Measurements from ENCODE around the gene KERA.

The KERA gene

DNA sequence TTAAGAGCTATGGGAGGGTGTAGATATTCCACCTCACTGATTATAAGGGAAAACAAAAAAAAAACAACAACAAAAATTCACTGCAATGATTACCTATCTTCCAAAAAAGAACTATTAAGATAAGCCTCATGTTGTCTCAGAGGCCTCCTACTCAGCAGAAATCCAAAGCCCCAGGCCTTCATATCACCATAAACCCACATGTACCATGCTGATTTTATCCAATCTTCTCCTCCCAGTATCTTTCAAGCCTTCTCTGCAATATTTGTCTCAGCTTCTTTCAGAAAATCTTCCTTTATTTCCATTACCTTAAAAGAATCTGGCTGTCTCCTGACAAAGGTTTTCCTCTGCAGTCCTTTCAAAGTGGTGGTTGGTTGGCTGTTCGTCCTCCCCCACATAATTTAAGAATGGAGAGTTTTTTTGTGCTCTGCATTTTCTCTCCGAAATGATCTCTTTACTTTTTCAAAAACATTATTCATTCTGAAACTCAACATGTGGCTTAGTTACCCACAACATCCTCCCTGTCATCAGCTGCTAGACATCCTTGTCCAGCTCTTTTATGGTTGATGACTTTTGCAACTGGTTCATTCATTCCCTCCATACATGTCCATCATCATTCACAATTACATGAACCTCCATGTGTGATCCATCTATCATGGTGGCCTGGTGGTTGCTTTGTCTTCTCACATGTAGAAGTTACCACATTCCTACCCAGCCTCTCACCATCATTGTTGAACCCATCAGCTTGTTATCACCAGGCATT, 50.1 kb downstream of the KERA start:
- DNase-seq = no peak

- DNase-seq = no peak
These were observed 53.0 kb downstream of the KERA start, which contains the start of gene EPYC for GRCh38 chr12:91004872-91005271. Gene EPYC (minus strand): TSS chr12:91004972. CDS start chr12:91002565, 2,407 bp downstream.

DNA sequence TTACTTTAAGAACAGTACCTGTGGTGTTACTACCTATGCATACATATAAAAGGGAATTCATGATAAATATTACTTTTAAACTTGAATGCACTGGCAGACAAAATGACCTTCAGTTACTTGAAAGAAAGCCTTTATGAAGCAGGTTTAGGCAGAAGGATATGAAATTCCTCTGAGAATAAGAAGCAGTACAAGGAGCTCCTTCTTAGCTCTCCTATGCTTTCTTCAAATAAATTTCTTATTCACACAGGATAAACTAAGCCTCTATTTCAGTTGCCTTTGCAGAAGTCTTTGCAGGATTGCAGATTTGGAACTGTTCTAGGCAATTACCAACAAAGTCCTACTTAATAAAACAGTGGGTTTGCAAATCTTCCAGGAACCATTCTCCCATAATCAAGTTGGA, 54.1 kb downstream of the KERA start:
- DNase-seq = no peak

GRCh38 chr12:91001306-91001705, 56.5 kb downstream of the KERA start:
- DNase-seq = no peak
